GM18502 (cell line): ENCODE measurements around the gene MYO9B.
"Not testable (repeated sequence)": the region's sequence is repeated elsewhere in the genome, so short reads cannot be mapped to it uniquely, and the experiment has no call there.

Source experiments
- ATAC-seq: cut with Tn5 transposase; IDR thresholded peaks from one replicate; pipeline ENCODE4 v1.9.1; 2021; ENCODE audit warnings: mild to moderate bottlenecking; ENCODE audit not compliant: unreplicated experiment, poor library complexity

The MYO9B gene

GRCh38 chr19:17170538-17171297 is 95.1 kb downstream of the MYO9B start:
- ATAC-seq = no peak

DNA sequence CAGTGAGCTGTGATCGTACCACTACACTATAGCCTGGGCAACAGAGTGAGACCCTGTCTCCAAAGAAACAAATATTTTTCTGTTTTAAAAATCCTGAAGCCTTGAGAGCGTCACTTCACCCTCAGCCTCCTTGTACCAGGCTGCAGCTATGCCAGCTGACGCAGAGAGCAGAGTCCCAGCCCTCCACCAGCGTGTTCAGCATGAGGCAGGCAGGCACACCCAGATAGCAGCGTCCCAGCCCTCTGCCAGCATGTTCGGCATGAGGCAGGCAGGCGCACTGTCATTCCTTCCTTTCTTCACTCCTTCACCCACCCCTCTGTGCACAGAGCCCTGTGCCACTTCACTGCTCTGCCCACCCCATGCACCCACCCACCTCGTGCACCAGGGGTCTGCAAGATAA is 96.3 kb downstream of the MYO9B start:
- no peak for ATAC-seq

- ATAC-seq = no peak
Measured at GRCh38 chr19:17172624-17173345, 97.2 kb downstream of the MYO9B start.

- ATAC-seq = no peak
Measured at GRCh38 chr19:17178291-17178690, 102.7 kb downstream of the MYO9B start.

- no peak for ATAC-seq
Measured at GRCh38 chr19:17180997-17181702, 105.6 kb downstream of the MYO9B start.

DNA sequence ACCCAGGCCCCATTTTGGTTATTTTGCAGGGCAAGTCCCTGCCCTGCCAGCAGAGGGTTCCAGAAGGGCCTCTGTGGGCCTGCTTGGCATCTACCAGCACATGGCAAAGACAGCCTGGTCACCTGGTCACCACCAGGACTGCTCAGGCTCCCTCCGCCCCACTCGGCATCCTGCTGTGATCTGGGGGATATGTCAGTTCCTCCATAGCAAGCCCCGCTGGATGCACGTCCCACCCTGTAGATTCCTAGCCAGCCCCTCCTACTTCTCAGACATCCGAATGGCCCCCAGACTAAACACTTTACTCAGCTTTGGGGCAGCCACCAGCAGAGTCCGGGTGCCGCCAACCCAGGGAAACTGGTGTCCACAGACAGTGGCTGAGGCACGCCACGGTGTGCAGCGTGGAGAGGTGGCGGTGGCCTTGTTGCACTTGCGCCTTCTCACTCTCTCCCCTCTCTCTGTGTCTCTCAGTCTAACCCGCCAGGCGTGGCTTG is 107.7 kb downstream of the MYO9B start:
- ATAC-seq = no peak

DNA sequence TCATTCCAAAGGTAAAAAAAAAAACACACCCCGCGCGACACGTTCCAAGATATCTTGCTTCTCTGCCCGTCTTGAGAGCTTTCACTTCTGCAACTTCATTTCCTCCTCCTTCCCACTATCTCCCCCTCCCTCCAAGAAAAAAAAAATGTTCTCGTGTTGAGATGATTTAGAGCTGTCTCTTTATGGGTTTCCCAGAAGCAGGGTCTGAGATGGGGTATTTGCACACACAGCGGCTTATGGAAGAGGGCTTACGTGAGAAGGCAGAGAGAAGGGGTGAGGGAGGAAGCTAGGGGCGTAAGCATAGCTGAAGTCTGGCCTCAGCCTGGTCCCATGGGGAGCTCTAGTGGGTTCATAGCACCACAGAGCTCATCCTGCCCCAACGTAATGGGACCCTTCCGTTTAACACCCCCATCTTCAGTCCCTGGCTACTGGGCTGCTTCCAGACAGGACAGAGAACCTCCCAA is 108.3 kb downstream of the MYO9B start:
- ATAC-seq = peak; percentile 52

- ATAC-seq = no peak
Measured at GRCh38 chr19:17184371-17184841, 108.8 kb downstream of the MYO9B start.

- ATAC-seq = no peak
Measured at GRCh38 chr19:17185590-17185989, 110.0 kb downstream of the MYO9B start.

DNA sequence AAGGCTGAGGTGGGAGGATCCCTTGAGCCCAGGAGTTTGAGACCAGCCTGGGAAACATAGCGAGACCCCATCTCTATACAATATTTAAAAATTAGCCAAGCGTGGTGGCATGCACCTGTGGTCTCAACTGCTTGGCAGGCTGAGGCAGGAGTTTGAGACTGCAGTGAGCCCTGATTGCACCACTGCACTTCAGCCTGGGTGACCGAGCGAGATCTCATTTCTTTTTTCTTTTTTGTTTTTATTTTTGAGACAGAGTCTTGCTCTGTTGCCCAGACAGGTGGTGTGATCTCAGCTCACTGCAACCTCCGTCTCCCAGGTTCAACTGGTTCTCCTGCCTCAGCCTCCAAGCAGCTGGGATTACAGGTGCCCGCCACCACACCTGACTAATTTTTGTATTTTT is 116.2 kb downstream of the MYO9B start:
- not testable (repeated sequence) for ATAC-seq

GRCh38 chr19:17192751-17193150 is 117.2 kb downstream of the MYO9B start:
- ATAC-seq = no peak

- ATAC-seq = no peak
Measured at GRCh38 chr19:17194608-17195007, 119.0 kb downstream of the MYO9B start.

DNA sequence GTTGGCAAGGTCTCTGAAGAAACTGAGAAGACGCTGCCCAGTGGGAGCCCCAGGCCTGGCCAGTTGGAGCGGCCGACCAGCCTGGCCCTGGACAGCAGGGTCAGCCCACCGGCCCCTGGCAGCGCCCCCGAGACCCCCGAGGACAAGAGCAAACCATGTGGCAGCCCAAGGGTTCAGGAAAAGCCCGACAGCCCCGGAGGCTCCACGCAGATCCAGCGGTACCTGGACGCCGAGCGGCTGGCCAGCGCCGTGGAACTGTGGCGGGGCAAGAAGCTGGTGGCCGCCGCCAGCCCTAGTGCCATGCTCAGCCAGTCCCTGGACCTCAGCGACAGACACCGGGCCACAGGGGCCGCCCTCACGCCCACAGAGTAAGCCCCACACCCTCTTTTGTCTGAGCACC is 119.5 kb downstream of the MYO9B start:
- no peak for ATAC-seq

DNA sequence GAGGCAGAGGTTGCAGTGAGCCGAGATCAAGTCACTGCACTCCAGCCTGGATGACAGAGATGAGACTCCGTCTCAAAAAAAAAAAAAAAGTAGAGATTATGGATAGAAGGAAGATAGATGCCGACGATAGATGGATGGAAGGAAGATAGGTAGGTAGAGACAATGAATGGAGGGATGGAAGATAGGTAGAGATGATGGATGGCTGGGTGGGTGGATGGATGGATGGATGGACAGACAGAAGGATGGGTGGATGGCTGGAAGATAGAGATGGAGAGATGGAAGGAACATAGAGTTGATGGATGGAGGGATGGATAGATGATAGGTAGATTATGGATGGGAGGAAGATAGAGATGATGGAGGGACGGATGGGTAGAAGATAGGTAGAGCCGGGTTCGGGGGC is 121.0 kb downstream of the MYO9B start:
- no peak for ATAC-seq

DNA sequence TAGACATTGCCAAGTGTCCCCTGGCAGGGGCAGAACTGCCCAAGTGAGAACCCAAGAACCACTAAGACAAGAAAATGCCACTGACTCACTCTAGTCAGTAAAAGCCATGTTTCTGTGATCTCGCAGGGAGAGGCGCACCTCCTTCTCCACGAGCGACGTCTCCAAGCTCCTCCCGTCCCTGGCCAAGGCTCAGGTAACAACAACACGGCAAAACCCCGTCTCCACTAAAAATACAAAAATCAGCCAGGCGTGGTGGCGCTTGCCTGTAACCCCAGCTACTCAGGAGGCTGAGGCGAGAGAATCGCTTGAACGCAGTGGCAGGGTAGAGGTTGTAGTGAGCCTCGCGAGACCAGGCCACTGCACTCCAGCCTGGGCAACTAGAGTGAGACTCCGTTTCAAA is 122.1 kb downstream of the MYO9B start:
- no peak for ATAC-seq

GRCh38 chr19:17200408-17201079 is 125.0 kb downstream of the MYO9B start:
- no peak for ATAC-seq

- ATAC-seq = no peak
Measured at GRCh38 chr19:17202249-17202648, 126.7 kb downstream of the MYO9B start.

- ATAC-seq = no peak
Measured at GRCh38 chr19:17202713-17203112, 127.1 kb downstream of the MYO9B start.

- ATAC-seq = no peak
Measured at GRCh38 chr19:17205237-17206140, 129.9 kb downstream of the MYO9B start.
